Mammary epithelial cell (primary cell): ENCODE data around the gene S100A5.

Experiments
- CTCF ChIP-seq, 2 donors: IDR thresholded peaks in 1 of 2; conservative IDR thresholded peaks in 1 of 2; 2 replicates each; pipeline ENCODE4 v1.5.1; 2011 to 2012; ENCODE audit warnings: inconsistent platforms in 2 of 2, low read length in 2 of 2, mild to moderate bottlenecking in 2 of 2, control low read depth in 1 of 2, low read depth in 1 of 2; ENCODE audit not compliant: insufficient read depth in 1 of 2; ENCODE audit errors: extremely low read depth in 1 of 2
- EZH2 ChIP-seq: IDR thresholded peaks from 2 replicates; pipeline ENCODE4 v1.6.1; 2012; ENCODE audit warnings: low read length, inconsistent platforms, borderline replicate concordance

- TF ChIP-seq CTCF (conservative IDR thresholded peaks at IDR 0.05 in 1 of 2, IDR thresholded peaks at IDR 0.05 in 1 of 2; ENCODE audit: extremely low read depth in 1 of 2, insufficient read depth in 1 of 2, low read depth in 1 of 2, low read length in 2 of 2) (no peak), EZH2 (no peak)
Measured at GRCh38 chr1:153532181-153532580, 8.6 kb downstream of the S100A5 start.
